Measurements from ENCODE around the gene LPAR5. TPM values are rescaled to one million over a fixed set of nuclear protein-coding genes. Genes with fewer than 3 reads are reported as not detected.

LPAR5 gene
- total and polyA plus RNA-seq, 2 of the 13 experiments (the other 11 are each of a cell fraction or from before 2014, with no cell fraction given): 0.09 to 0.32 TPM

DNA sequence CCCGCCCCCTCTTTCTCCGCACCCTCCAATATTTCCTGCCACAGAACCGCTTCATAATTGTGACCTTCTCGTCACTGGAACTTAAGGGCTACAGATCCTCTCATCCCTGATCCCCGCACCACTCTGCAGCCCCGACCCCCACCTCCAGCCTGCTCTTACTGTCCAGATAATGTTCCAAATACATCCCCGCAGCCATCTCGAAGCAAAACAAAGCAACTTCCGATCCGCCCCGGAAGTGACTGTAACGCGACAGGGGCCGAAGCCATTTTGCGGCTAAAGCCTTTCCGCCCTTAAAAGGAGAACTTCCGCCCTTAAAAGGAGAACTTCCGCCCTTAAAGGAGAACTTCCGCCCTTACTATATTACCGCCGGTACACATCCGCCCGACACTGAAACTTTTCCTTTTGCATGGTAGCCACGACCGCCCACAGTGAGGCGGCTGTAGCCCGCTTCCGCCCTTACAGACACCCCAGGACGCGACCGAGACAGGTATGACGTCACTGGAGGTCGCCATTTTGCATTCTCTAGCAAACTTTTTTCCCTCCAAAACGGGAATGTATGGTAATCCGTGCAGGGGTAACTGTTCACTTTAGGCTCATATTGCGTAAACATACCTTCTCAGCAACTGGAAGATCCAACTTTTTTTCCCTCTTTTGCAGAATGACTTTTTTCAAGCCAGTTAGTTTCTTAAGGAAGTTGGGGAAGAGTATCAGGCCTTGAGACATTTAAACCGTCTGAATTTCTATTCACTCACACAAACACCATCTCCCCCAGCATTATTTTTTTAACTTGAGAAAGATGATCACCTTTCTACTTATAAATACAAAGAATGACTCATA is 27.4 kb upstream of the LPAR5 start, which contains the start of gene ING4 (continued):
- TF ChIP-seq GATAD2A (CRISPR knock-in tag; IDR thresholded peaks at IDR 0.05): peak; percentile 67; the same call in 1 of the 2 replicates
- TF ChIP-seq POLR2A (IDR thresholded peaks at IDR 0.05; ENCODE audit: insufficient read depth in 1 of 2, low read depth in 2 of 2, low read length in 2 of 2): peak; percentile 42 to 52; a peak in 3 of 4 replicates
- no peak for TF ChIP-seq NFE2L2 (IDR thresholded peaks at IDR 0.05; ENCODE audit: low read length)
- no peak for TF ChIP-seq RBM39 (IDR thresholded peaks at IDR 0.05; ENCODE audit: low read depth, low read length, poor library complexity, severe bottlenecking)
- TF ChIP-seq, protein P1, sequence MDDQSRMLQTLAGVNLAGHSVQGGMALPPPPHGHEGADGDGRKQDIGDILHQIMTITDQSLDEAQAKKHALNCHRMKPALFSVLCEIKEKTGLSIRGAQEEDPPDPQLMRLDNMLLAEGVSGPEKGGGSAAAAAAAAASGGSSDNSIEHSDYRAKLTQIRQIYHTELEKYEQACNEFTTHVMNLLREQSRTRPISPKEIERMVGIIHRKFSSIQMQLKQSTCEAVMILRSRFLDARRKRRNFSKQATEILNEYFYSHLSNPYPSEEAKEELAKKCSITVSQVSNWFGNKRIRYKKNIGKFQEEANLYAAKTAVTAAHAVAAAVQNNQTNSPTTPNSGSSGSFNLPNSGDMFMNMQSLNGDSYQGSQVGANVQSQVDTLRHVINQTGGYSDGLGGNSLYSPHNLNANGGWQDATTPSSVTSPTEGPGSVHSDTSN (CRISPR knock-in tag; IDR thresholded peaks at IDR 0.05; ENCODE audit: borderline replicate concordance): no peak
- no peak for TF ChIP-seq TOPORS (CRISPR knock-in tag; IDR thresholded peaks at IDR 0.05)
- TF ChIP-seq ZNF75D (CRISPR knock-in tag; IDR thresholded peaks at IDR 0.05; ENCODE audit: borderline replicate concordance): no peak
- TF ChIP-seq, protein P2, sequence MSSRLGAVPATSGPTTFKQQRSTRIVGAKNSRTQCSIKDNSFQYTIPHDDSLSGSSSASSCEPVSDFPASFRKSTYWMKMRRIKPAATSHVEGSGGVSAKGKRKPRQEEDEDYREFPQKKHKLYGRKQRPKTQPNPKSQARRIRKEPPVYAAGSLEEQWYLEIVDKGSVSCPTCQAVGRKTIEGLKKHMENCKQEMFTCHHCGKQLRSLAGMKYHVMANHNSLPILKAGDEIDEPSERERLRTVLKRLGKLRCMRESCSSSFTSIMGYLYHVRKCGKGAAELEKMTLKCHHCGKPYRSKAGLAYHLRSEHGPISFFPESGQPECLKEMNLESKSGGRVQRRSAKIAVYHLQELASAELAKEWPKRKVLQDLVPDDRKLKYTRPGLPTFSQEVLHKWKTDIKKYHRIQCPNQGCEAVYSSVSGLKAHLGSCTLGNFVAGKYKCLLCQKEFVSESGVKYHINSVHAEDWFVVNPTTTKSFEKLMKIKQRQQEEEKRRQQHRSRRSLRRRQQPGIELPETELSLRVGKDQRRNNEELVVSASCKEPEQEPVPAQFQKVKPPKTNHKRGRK (CRISPR knock-in tag; IDR thresholded peaks at IDR 0.05): no peak
- 0 out of 2 replicates have a peak, but pooled peaks have one; percentile 14 for TF ChIP-seq ZBTB7B (CRISPR knock-in tag; IDR thresholded peaks at IDR 0.05)
- peak; percentile 69; the same call in 1 of the 2 replicates for TF ChIP-seq ZC3H13 (CRISPR knock-in tag; IDR thresholded peaks at IDR 0.05)
- no peak for TF ChIP-seq ZNF776 (CRISPR knock-in tag; IDR thresholded peaks at IDR 0.05)
- TF ChIP-seq, protein P3, sequence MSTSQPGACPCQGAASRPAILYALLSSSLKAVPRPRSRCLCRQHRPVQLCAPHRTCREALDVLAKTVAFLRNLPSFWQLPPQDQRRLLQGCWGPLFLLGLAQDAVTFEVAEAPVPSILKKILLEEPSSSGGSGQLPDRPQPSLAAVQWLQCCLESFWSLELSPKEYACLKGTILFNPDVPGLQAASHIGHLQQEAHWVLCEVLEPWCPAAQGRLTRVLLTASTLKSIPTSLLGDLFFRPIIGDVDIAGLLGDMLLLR (CRISPR knock-in tag; IDR thresholded peaks at IDR 0.05): peak; percentile 58; the same call in 1 of the 2 replicates
- peak; percentile 51; the same call in 1 of the 2 replicates for TF ChIP-seq ZNF746 (CRISPR knock-in tag; IDR thresholded peaks at IDR 0.05)
- peak; percentile 66 for TF ChIP-seq DMAP1 (CRISPR knock-in tag; IDR thresholded peaks at IDR 0.05)
- no peak for TF ChIP-seq SMARCE1 (IDR thresholded peaks at IDR 0.05; ENCODE audit: borderline replicate concordance)
- no peak for TF ChIP-seq ZNF232 (CRISPR knock-in tag; IDR thresholded peaks at IDR 0.05; ENCODE audit: borderline replicate concordance)
- TF ChIP-seq ZNF556 (CRISPR knock-in tag; IDR thresholded peaks at IDR 0.05; ENCODE audit: borderline replicate concordance): no peak
- TF ChIP-seq ZNF44 (CRISPR knock-in tag; IDR thresholded peaks at IDR 0.05): peak; percentile 51; the same call in 1 of the 2 replicates
- peak; percentile 84 for TF ChIP-seq FOXA3 (CRISPR knock-in tag; IDR thresholded peaks at IDR 0.05)
- TF ChIP-seq CCDC6 (CRISPR knock-in tag; IDR thresholded peaks at IDR 0.05): 0 out of 2 replicates have a peak, but pooled peaks have one; percentile 29
- TF ChIP-seq JDP2 (CRISPR knock-in tag; IDR thresholded peaks at IDR 0.05; ENCODE audit: borderline replicate concordance): no peak; the same call in 1 of the 2 replicates
- no peak for TF ChIP-seq MAZ (IDR thresholded peaks at IDR 0.05; ENCODE audit: borderline replicate concordance, low read depth, low read length)
- TF ChIP-seq MAZ (CRISPR knock-in tag; IDR thresholded peaks at IDR 0.05; ENCODE audit: low read depth): peak; percentile 87
- TF ChIP-seq, protein P4, sequence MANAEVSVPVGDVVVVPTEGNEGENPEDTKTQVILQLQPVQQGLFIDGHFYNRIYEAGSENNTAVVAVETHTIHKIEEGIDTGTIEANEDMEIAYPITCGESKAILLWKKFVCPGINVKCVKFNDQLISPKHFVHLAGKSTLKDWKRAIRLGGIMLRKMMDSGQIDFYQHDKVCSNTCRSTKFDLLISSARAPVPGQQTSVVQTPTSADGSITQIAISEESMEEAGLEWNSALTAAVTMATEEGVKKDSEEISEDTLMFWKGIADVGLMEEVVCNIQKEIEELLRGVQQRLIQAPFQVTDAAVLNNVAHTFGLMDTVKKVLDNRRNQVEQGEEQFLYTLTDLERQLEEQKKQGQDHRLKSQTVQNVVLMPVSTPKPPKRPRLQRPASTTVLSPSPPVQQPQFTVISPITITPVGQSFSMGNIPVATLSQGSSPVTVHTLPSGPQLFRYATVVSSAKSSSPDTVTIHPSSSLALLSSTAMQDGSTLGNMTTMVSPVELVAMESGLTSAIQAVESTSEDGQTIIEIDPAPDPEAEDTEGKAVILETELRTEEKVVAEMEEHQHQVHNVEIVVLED (CRISPR knock-in tag; IDR thresholded peaks at IDR 0.05; ENCODE audit: borderline replicate concordance): peak; percentile 94
- peak; percentile 81 for TF ChIP-seq SP2 (CRISPR knock-in tag; IDR thresholded peaks at IDR 0.05)
- 0 out of 2 replicates have a peak, but pooled peaks have one; percentile 6 for TF ChIP-seq FOXO1 (CRISPR knock-in tag; IDR thresholded peaks at IDR 0.05)
- TF ChIP-seq XBP1 (CRISPR knock-in tag; IDR thresholded peaks at IDR 0.05): 0 out of 2 replicates have a peak, but pooled peaks have one; percentile 76

Data from HepG2 (cell line).